IMR-90 (cell line): Measurements from ENCODE around the gene EFS.
A peak's percentile ranks its signal among the peaks of the same experiment; 100 is the strongest.

Source experiments
- BHLHE40 ChIP-seq: fragments of 150-350 bp; IDR thresholded peaks from 2 replicates; pipeline ENCODE4 v1.6.1; 2016; ENCODE audit warnings: mild to moderate bottlenecking, low read depth, low read length
- CTCF ChIP-seq: conservative IDR thresholded peaks from 2 replicates; pipeline ENCODE4 v1.5.1; 2012; ENCODE audit warnings: mild to moderate bottlenecking, low read depth, low read length, improper control_type of control experiment
- FOS ChIP-seq: fragments of 150-350 bp; IDR thresholded peaks from 2 replicates; pipeline ENCODE4 v1.6.1; 2016; ENCODE audit warnings: low read depth, low read length
- NFE2L2 ChIP-seq: fragments of 150-350 bp; IDR thresholded peaks from 2 replicates; pipeline ENCODE4 v1.6.1; 2016; ENCODE audit warnings: low read depth, mild to moderate bottlenecking, low read length
- POLR2A ChIP-seq: IDR thresholded peaks from 2 replicates; pipeline ENCODE4 v1.6.1; 2012; ENCODE audit warnings: mild to moderate bottlenecking, low read depth, low read length
- RAD21 ChIP-seq: IDR thresholded peaks from 2 replicates; pipeline ENCODE4 v1.6.1; 2012; ENCODE audit warnings: low read length, improper control_type of control experiment
- SMC3 ChIP-seq: fragments of 150-350 bp; IDR thresholded peaks from 2 replicates; pipeline ENCODE4 v1.6.1; 2016; ENCODE audit warnings: low read depth, mild to moderate bottlenecking, antibody characterized with exemption, low read length, moderate library complexity
- USF2 ChIP-seq: fragments of 150-350 bp; IDR thresholded peaks from 2 replicates; pipeline ENCODE4 v1.6.1; 2017; ENCODE audit warnings: mild to moderate bottlenecking, antibody characterized with exemption, low read length, low read depth

- peak; percentile 93 for TF ChIP-seq CTCF
- peak; percentile 38; the same call in 1 of the 2 replicates for TF ChIP-seq POLR2A
- TF ChIP-seq FOS: no peak
- no peak for TF ChIP-seq BHLHE40
- no peak for TF ChIP-seq NFE2L2
- TF ChIP-seq SMC3: peak; percentile 85
- no peak for TF ChIP-seq USF2
- peak; percentile 90 for TF ChIP-seq RAD21
These were observed 36.8 kb downstream of the EFS start for GRCh38 chr14:23327947-23328744.
